ENCODE data around the gene KSR2. TPM values are rescaled to one million over a fixed set of nuclear protein-coding genes. Genes with fewer than 3 reads are reported as not detected.

The KSR2 gene
- total RNA-seq, 2 experiments from 2014 or later, result 0.03 to 0.15 TPM

DNA sequence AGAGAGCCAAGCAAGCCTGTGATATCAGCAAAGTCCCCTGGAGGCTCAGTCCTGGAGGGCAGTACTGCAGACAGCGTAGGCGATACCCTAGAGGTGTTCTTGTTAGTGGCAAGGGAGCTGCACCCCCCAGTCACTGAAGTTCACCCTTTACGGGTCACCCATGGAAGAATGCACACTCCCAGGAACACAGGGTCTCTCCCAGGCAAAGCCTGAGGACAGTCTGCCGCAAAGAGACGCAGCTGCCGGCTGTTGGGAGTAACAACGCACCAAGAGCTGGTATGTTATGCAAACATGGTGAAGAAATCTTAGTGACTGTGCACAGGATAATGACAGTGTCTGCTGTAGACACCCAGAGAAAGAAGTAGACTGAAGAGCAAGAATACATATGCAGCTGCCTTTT, 563.9 kb downstream of the KSR2 start:
- ChIA-PET CTCF (ENCODE audit: unreplicated experiment) (no interaction called here), POLR2A (no interaction called here)
- Histone ChIP-seq H3K4me2 (ENCODE audit: low read length) (no peak overlapping the region), H3K9me3 (ENCODE audit: low read length) (no peaks in the 10 kb centered on the region), H3K4me1 (ENCODE audit: insufficient read depth, low read length, poor library complexity, severe bottlenecking) (no peaks in the 10 kb centered on the region), H3K79me2 (ENCODE audit: insufficient read depth, low read depth, low read length) (no peaks in the 10 kb centered on the region), H3K36me3 (ENCODE audit: insufficient read depth, low read length) (no peaks in the 10 kb centered on the region), H2AFZ (ENCODE audit: low read length) (no peak overlapping the region), H3K4me3 (ENCODE audit: low read depth, low read length, poor library complexity, severe bottlenecking) (no peak overlapping the region), H3K27ac (ENCODE audit: low read depth, low read length, poor library complexity, severe bottlenecking) (no peak overlapping the region), H4K20me1 (ENCODE audit: insufficient read depth, low read length) (no peaks in the 10 kb centered on the region), H3K9me2 (ENCODE audit: insufficient read depth, low read length) (no peaks in the 10 kb centered on the region)
- intact Hi-C loops (cut with micrococcal nuclease; ENCODE audit: unreplicated experiment), result no loop called here
- BruUV-seq (replicated peaks), result no TSS peak
- DNase-seq (ENCODE audit: low spot score), result no peak
- TF ChIP-seq, protein P1, sequence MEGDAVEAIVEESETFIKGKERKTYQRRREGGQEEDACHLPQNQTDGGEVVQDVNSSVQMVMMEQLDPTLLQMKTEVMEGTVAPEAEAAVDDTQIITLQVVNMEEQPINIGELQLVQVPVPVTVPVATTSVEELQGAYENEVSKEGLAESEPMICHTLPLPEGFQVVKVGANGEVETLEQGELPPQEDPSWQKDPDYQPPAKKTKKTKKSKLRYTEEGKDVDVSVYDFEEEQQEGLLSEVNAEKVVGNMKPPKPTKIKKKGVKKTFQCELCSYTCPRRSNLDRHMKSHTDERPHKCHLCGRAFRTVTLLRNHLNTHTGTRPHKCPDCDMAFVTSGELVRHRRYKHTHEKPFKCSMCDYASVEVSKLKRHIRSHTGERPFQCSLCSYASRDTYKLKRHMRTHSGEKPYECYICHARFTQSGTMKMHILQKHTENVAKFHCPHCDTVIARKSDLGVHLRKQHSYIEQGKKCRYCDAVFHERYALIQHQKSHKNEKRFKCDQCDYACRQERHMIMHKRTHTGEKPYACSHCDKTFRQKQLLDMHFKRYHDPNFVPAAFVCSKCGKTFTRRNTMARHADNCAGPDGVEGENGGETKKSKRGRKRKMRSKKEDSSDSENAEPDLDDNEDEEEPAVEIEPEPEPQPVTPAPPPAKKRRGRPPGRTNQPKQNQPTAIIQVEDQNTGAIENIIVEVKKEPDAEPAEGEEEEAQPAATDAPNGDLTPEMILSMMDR (conservative IDR thresholded peaks at IDR 0.05; ENCODE audit: low read length), result no peak
- TF ChIP-seq EZH2phosphoT487 (IDR thresholded peaks at IDR 0.05; ENCODE audit: borderline replicate concordance, low read depth, low read length), result no peak

DNA sequence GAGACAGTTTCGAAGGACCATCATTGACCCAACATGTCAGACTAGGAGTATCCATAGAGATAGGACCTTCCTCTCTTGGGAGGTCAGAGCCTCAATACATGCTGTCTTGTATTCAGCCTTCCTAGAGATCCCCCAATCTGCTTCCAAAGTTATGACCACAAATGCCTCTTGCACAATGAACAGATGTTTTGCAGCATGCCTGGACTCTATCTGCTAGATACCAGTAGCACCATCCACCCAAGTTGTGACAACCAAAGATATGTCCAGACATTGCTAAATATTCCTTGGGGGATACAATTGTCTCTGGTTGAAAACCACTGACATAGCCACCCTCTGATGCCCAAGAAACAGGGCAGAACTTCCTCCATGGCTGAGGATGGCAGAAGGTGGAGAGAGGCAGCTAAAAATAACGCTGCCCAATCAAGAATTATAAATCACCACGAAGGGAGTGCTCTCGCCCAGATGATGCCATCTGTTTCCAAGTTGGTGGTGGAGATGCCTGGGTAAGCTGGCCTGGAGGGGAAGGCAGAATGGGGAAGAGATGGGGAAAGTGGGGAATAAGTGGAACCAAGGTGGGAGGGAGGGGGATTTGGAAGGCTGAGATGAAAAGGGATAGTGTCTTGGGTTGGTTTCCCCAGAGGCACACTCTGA, 564.5 kb downstream of the KSR2 start:
- ChIA-PET CTCF (ENCODE audit: unreplicated experiment) (no interaction called here), POLR2A (no interaction called here)
- no peak overlapping the region for H3K4me2 ChIP-seq (ENCODE audit: low read length)
- H3K9me2 ChIP-seq (ENCODE audit: insufficient read depth, low read length), result no peaks in the 10 kb centered on the region
- no peaks in the 10 kb centered on the region for H3K36me3 ChIP-seq (ENCODE audit: insufficient read depth, low read length)
- no peak overlapping the region for H3K27ac ChIP-seq (ENCODE audit: low read depth, low read length, poor library complexity, severe bottlenecking)
- no peaks in the 10 kb centered on the region for H3K4me1 ChIP-seq (ENCODE audit: insufficient read depth, low read length, poor library complexity, severe bottlenecking)
- DNase-seq (ENCODE audit: low spot score), result no peak
- H3K9me3 ChIP-seq (ENCODE audit: low read length), result no peaks in the 10 kb centered on the region
- no peaks in the 10 kb centered on the region for H3K79me2 ChIP-seq (ENCODE audit: insufficient read depth, low read depth, low read length)
- intact Hi-C loops (cut with micrococcal nuclease; ENCODE audit: unreplicated experiment), result no loop called here
- BruUV-seq (replicated peaks), result no TSS peak
- TF ChIP-seq, protein P1 (conservative IDR thresholded peaks at IDR 0.05; ENCODE audit: low read length), result no peak
- no peak for TF ChIP-seq EZH2phosphoT487 (IDR thresholded peaks at IDR 0.05; ENCODE audit: borderline replicate concordance, low read depth, low read length)
- H3K4me3 ChIP-seq (ENCODE audit: low read depth, low read length, poor library complexity, severe bottlenecking), result no peak overlapping the region
- H4K20me1 ChIP-seq (ENCODE audit: insufficient read depth, low read length), result no peaks in the 10 kb centered on the region
- no peak overlapping the region for H2AFZ ChIP-seq (ENCODE audit: low read length)

DNA sequence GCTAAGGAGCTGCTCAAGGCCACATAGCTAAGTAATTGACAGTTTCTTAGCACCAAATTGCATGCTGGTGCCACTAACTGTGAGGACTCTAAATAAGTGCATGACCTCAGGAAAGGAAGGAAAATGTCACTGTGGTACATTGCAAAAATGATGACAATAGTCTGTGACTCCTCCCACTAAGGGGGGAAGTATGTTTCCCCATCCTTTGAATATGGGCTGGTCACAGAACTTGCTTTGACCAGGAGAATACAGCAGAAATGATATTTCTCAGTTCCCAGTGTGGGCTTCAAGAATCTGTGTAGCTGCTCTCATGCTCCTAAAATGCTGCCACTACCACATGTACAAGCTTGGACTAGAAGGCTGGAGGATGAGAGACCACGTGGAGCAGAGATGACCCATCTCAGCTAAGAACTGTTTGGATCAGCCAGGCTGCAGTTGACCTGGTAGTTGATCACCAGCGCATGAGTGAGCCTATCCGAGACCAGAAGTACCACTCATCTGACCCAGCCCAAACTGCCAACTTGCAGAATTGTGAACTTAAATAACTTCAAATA, 565.1 kb downstream of the KSR2 start:
- Histone ChIP-seq H3K36me3 (ENCODE audit: insufficient read depth, low read length) (no peaks in the 10 kb centered on the region), H3K9me2 (ENCODE audit: insufficient read depth, low read length) (no peaks in the 10 kb centered on the region), H3K4me3 (ENCODE audit: low read depth, low read length, poor library complexity, severe bottlenecking) (no peak overlapping the region), H3K27ac (ENCODE audit: low read depth, low read length, poor library complexity, severe bottlenecking) (no peak overlapping the region), H3K4me1 (ENCODE audit: insufficient read depth, low read length, poor library complexity, severe bottlenecking) (no peaks in the 10 kb centered on the region), H4K20me1 (ENCODE audit: insufficient read depth, low read length) (no peaks in the 10 kb centered on the region), H3K79me2 (ENCODE audit: insufficient read depth, low read depth, low read length) (no peaks in the 10 kb centered on the region), H3K4me2 (ENCODE audit: low read length) (no peak overlapping the region), H2AFZ (ENCODE audit: low read length) (no peak overlapping the region), H3K9me3 (ENCODE audit: low read length) (no peaks in the 10 kb centered on the region)
- no peak for DNase-seq (ENCODE audit: low spot score)
- ChIA-PET CTCF (ENCODE audit: unreplicated experiment) (no interaction called here), POLR2A (no interaction called here)
- no peak for TF ChIP-seq EZH2phosphoT487 (IDR thresholded peaks at IDR 0.05; ENCODE audit: borderline replicate concordance, low read depth, low read length)
- TF ChIP-seq, protein P1 (conservative IDR thresholded peaks at IDR 0.05; ENCODE audit: low read length), result no peak
- no TSS peak for BruUV-seq (replicated peaks)
- intact Hi-C loops (cut with micrococcal nuclease; ENCODE audit: unreplicated experiment), result no loop called here

All from OCI-LY7 (cell line).